ENCODE results near the gene ATP2A1. TPM values are rescaled to one million over a fixed set of nuclear protein-coding genes. Genes with fewer than 3 reads are reported as not detected.

Gene ATP2A1
- 1 to 10 TPM; 1.6 to 2.5 TPM for total RNA-seq

GRCh38 chr16:28878083-28878926, at the start of gene ATP2A1:
TSS of gene ATP2A1 (plus strand) at chr16:28878488. CDS start at chr16:28878672, 184 bp downstream.
- Mint-ChIP-seq H3K27me3 (peaks cover 6% of the 10 kb centered on the region), H3K4me3 (peak within 1 kb of the TSS; percentile 88), H3K9me3 (no peaks in the 10 kb centered on the region), H3K4me1 (peaks cover 35% of the 10 kb centered on the region), H3K36me3 (ENCODE audit: low read depth) (peaks cover 4% of the 10 kb centered on the region), H3K27ac (no peak within 1 kb of the TSS)
- DNase-seq: no peak
- ChIA-PET POLR2A (interaction anchor here (1.2 to 4.0 kb wide), 8 partner anchors 14 to 72 kb away, joined by 3 to 36 read pairs (median 8); partner anchors contain the start of genes ATXN2L, NFATC2IP, RABEP2 and SH2B1), CTCF (interaction anchor here (0.7 to 1.7 kb wide), 2 partner anchors 14 to 67 kb away, joined by 5 to 7 read pairs; partner anchors contain the start of gene SH2B1)

GRCh38 chr16:28829747-28830146, 48.5 kb upstream of the ATP2A1 start:
- H3K27me3 Mint-ChIP-seq: no peaks in the 10 kb centered on the region
- no peak overlapping the region for H3K4me3 Mint-ChIP-seq
- ChIA-PET POLR2A (interaction anchor here (1.9 to 5.2 kb wide), 3 partner anchors 7 to 16 kb away, joined by 5 to 38 read pairs (median 24); partner anchors contain the start of genes ATXN2L and TUFM), CTCF (no interaction called here)
- DNase-seq: no peak
- no peak overlapping the region for H3K27ac Mint-ChIP-seq
- no peaks in the 10 kb centered on the region for H3K9me3 Mint-ChIP-seq
- H3K36me3 Mint-ChIP-seq (ENCODE audit: low read depth): peaks cover 88% of the 10 kb centered on the region
- H3K4me1 Mint-ChIP-seq: peaks cover 38% of the 10 kb centered on the region

- H3K27me3 Mint-ChIP-seq: no peaks in the 10 kb centered on the region
- CTCF ChIA-PET: no interaction called here
- H3K36me3 Mint-ChIP-seq (ENCODE audit: low read depth): peaks cover 89% of the 10 kb centered on the region
- peaks cover 30% of the 10 kb centered on the region for H3K4me1 Mint-ChIP-seq
- no peak overlapping the region for H3K27ac Mint-ChIP-seq
- POLR2A ChIA-PET: interaction anchor here (4.2 to 5.2 kb wide), 2 partner anchors 8 to 15 kb away, joined by 24 to 38 read pairs; partner anchors contain the start of genes ATXN2L and TUFM
- no peak for DNase-seq
- H3K9me3 Mint-ChIP-seq: no peaks in the 10 kb centered on the region
- H3K4me3 Mint-ChIP-seq: no peak overlapping the region
Observed at GRCh38 chr16:28830531-28830930, 47.8 kb upstream of the ATP2A1 start.

- no peak for DNase-seq
- Mint-ChIP-seq H3K36me3 (ENCODE audit: low read depth) (peaks cover 84% of the 10 kb centered on the region), H3K27ac (no peak overlapping the region), H3K9me3 (no peaks in the 10 kb centered on the region), H3K4me1 (peaks cover 5% of the 10 kb centered on the region), H3K27me3 (no peaks in the 10 kb centered on the region), H3K4me3 (no peak overlapping the region)
- POLR2A ChIA-PET: interaction anchor here (1.3 kb wide), 1 partner anchor 12 kb away, joined by 4 read pairs; the partner anchor contains the start of gene TUFM
- CTCF ChIA-PET: no interaction called here
Observed at GRCh38 chr16:28834349-28834748, 43.9 kb upstream of the ATP2A1 start.

GRCh38 chr16:28834873-28835863, 43.1 kb upstream of the ATP2A1 start:
- Mint-ChIP-seq H3K27ac (no peak overlapping the region), H3K36me3 (ENCODE audit: low read depth) (peaks cover 78% of the 10 kb centered on the region)

GRCh38 chr16:28835864-28836760, 42.2 kb upstream of the ATP2A1 start:
- CTCF ChIA-PET: no interaction called here
- no peaks in the 10 kb centered on the region for H3K27me3 Mint-ChIP-seq

More at GRCh38 chr16:28834873-28835863, 43.1 kb upstream of the ATP2A1 start:
- ChIA-PET CTCF (no interaction called here), POLR2A (interaction anchor here (1.1 to 4.4 kb wide), 3 partner anchors 8 to 13 kb away, joined by 4 to 28 read pairs (median 4); partner anchors contain the start of genes ATXN2L and TUFM)
- Mint-ChIP-seq H3K27me3 (no peaks in the 10 kb centered on the region), H3K9me3 (no peaks in the 10 kb centered on the region), H3K4me3 (no peak overlapping the region), H3K4me1 (peaks cover 3% of the 10 kb centered on the region)
- no peak for DNase-seq

GRCh38 chr16:28836761-28837064, 41.6 kb upstream of the ATP2A1 start:
- ChIA-PET POLR2A (interaction anchor here (1.2 to 4.4 kb wide), 3 partner anchors 10 to 28 kb away, joined by 5 to 28 read pairs (median 14); partner anchors contain the start of genes ATXN2L and TUFM), CTCF (no interaction called here)
- Mint-ChIP-seq H3K4me1 (peaks cover 3% of the 10 kb centered on the region), H3K9me3 (no peaks in the 10 kb centered on the region), H3K27ac (no peak overlapping the region), H3K36me3 (ENCODE audit: low read depth) (peaks cover 68% of the 10 kb centered on the region), H3K4me3 (no peak overlapping the region), H3K27me3 (no peaks in the 10 kb centered on the region)
- DNase-seq: no peak

More at GRCh38 chr16:28835864-28836760, 42.2 kb upstream of the ATP2A1 start:
- no peak for DNase-seq
- Mint-ChIP-seq H3K27ac (no peak overlapping the region), H3K36me3 (ENCODE audit: low read depth) (peaks cover 69% of the 10 kb centered on the region), H3K4me1 (peaks cover 3% of the 10 kb centered on the region), H3K4me3 (no peak overlapping the region), H3K9me3 (no peaks in the 10 kb centered on the region)
- POLR2A ChIA-PET: interaction anchor here (1.1 to 4.4 kb wide), 4 partner anchors 9 to 28 kb away, joined by 4 to 28 read pairs (median 10); partner anchors contain the start of genes ATXN2L and TUFM

GRCh38 chr16:28837672-28838557, 40.4 kb upstream of the ATP2A1 start:
- no peak overlapping the region for H3K4me3 Mint-ChIP-seq
- H3K4me1 Mint-ChIP-seq: no peaks in the 10 kb centered on the region
- no peak for DNase-seq
- peaks cover 69% of the 10 kb centered on the region for H3K36me3 Mint-ChIP-seq (ENCODE audit: low read depth)
- H3K9me3 Mint-ChIP-seq: no peaks in the 10 kb centered on the region
- H3K27me3 Mint-ChIP-seq: no peaks in the 10 kb centered on the region
- POLR2A ChIA-PET: interaction anchor here (0.7 to 4.4 kb wide), 4 partner anchors 9 to 16 kb away, joined by 3 to 28 read pairs (median 10); partner anchors contain the start of genes ATXN2L and TUFM
- CTCF ChIA-PET: interaction anchor here (1.2 kb wide), 1 partner anchor 107 kb away, joined by 3 read pairs; no protein-coding TSS in a partner anchor
- H3K27ac Mint-ChIP-seq: peak overlapping the region; percentile 38

GRCh38 chr16:28838558-28838918, 39.8 kb upstream of the ATP2A1 start:
- CTCF ChIA-PET: interaction anchor here (1.2 kb wide), 1 partner anchor 107 kb away, joined by 3 read pairs; no protein-coding TSS in a partner anchor
- Mint-ChIP-seq H3K27me3 (no peaks in the 10 kb centered on the region), H3K9me3 (no peaks in the 10 kb centered on the region), H3K4me1 (no peaks in the 10 kb centered on the region), H3K27ac (no peak overlapping the region), H3K4me3 (no peak overlapping the region), H3K36me3 (ENCODE audit: low read depth) (peaks cover 69% of the 10 kb centered on the region)
- POLR2A ChIA-PET: interaction anchor here (0.7 to 4.4 kb wide), 3 partner anchors 9 to 16 kb away, joined by 3 to 28 read pairs (median 14); partner anchors contain the start of genes ATXN2L and TUFM
- DNase-seq: no peak

GRCh38 chr16:28839004-28839639, 39.2 kb upstream of the ATP2A1 start:
- Mint-ChIP-seq H3K4me3 (no peak overlapping the region), H3K36me3 (ENCODE audit: low read depth) (peaks cover 67% of the 10 kb centered on the region)
- POLR2A ChIA-PET: interaction anchor here (1.1 to 4.4 kb wide), 2 partner anchors 11 to 17 kb away, joined by 5 to 28 read pairs; partner anchors contain the start of gene ATXN2L

More at GRCh38 chr16:28839004-28839639, 39.2 kb upstream of the ATP2A1 start:
- Mint-ChIP-seq H3K9me3 (no peaks in the 10 kb centered on the region), H3K4me1 (no peaks in the 10 kb centered on the region), H3K27ac (no peak overlapping the region), H3K27me3 (no peaks in the 10 kb centered on the region)
- no peak for DNase-seq
- CTCF ChIA-PET: interaction anchor here (1.2 kb wide), 1 partner anchor 106 kb away, joined by 3 read pairs; no protein-coding TSS in a partner anchor
